Stimulated activated CD4-positive, alpha-beta T cell treated with anti-CD3 and anti-CD28 coated beads, Interleukin-2, amount 100 ng/mL, for 48 hours (primary cell): ENCODE data around the gene MAP4.
"Not testable (repeated sequence)": the region's sequence is repeated elsewhere in the genome, so short reads cannot be mapped to it uniquely, and the experiment has no call there.

ENCODE experiments used
- DNase-seq, 2 donors: peaks; one replicate each; pipeline ENCODE4 v3.0.0-alpha.2; 2020

Gene MAP4

GRCh38 chr3:48013288-48013980 is 2.8 kb downstream of the MAP4 start:
- no peak for DNase-seq

GRCh38 chr3:48012659-48013058 is 3.6 kb downstream of the MAP4 start:
- no peak for DNase-seq

GRCh38 chr3:48008066-48008465 is 8.2 kb downstream of the MAP4 start:
- DNase-seq, result not testable (repeated sequence)

- DNase-seq, result not testable (repeated sequence)
Observed at GRCh38 chr3:48007361-48007760, 8.9 kb downstream of the MAP4 start.

GRCh38 chr3:48006794-48007193 is 9.4 kb downstream of the MAP4 start:
- not testable (repeated sequence) for DNase-seq

- DNase-seq, result no peak
Observed at GRCh38 chr3:48004694-48005093, 11.5 kb downstream of the MAP4 start.

- DNase-seq, result no peak
Observed at GRCh38 chr3:48002787-48003186, 13.4 kb downstream of the MAP4 start.

- DNase-seq, result no peak
Observed at GRCh38 chr3:48001991-48002390, 14.2 kb downstream of the MAP4 start.

GRCh38 chr3:48000212-48000611 is 16.0 kb downstream of the MAP4 start:
- DNase-seq, result no peak

- DNase-seq, result no peak
Observed at GRCh38 chr3:47996440-47996839, 19.8 kb downstream of the MAP4 start.

- DNase-seq, result no peak
Observed at GRCh38 chr3:47994180-47994579, 22.0 kb downstream of the MAP4 start.

- no peak for DNase-seq
Observed at GRCh38 chr3:47991341-47991740, 24.9 kb downstream of the MAP4 start.

GRCh38 chr3:47989981-47990440 is 26.2 kb downstream of the MAP4 start:
- peak; percentile 49 to 61 for DNase-seq

- no peak for DNase-seq
Observed at GRCh38 chr3:47985381-47985780, 30.8 kb downstream of the MAP4 start.

- DNase-seq, result no peak
Observed at GRCh38 chr3:47984075-47984728, 32.0 kb downstream of the MAP4 start.

GRCh38 chr3:47980795-47981194 is 35.4 kb downstream of the MAP4 start:
- DNase-seq, result no peak

GRCh38 chr3:47979070-47979469 is 37.1 kb downstream of the MAP4 start:
- no peak for DNase-seq

GRCh38 chr3:47978386-47978785 is 37.8 kb downstream of the MAP4 start:
- DNase-seq, result no peak

- DNase-seq, result no peak
Observed at GRCh38 chr3:47976135-47976732, 40.0 kb downstream of the MAP4 start.

- no peak for DNase-seq
Observed at GRCh38 chr3:47974974-47975470, 41.2 kb downstream of the MAP4 start.

- no peak for DNase-seq
Observed at GRCh38 chr3:47971081-47971480, 45.1 kb downstream of the MAP4 start.

GRCh38 chr3:47964740-47965139 is 51.5 kb downstream of the MAP4 start:
- no peak for DNase-seq

- DNase-seq, result peak in 1 of 2 donors; percentile 2
Observed at GRCh38 chr3:47961815-47962606, 54.2 kb downstream of the MAP4 start.
